ENCODE results near the gene GPATCH2.
"Not testable (repeated sequence)": the region's sequence is repeated elsewhere in the genome, so short reads cannot be mapped to it uniquely, and the experiment has no call there.

Gene GPATCH2

GRCh38 chr1:217443845-217444244, 187.0 kb downstream of the GPATCH2 start:
- DNase-seq (ENCODE audit: low read depth) = no peak

GRCh38 chr1:217437376-217437775, 193.5 kb downstream of the GPATCH2 start:
- DNase-seq (ENCODE audit: low read depth) = no peak

GRCh38 chr1:217435204-217435603, 195.7 kb downstream of the GPATCH2 start:
- DNase-seq (ENCODE audit: low read depth) = no peak

- DNase-seq (ENCODE audit: low read depth) = no peak
Measured at GRCh38 chr1:217433664-217434063, 197.2 kb downstream of the GPATCH2 start.

- DNase-seq (ENCODE audit: low read depth) = no peak
Measured at GRCh38 chr1:217432339-217432738, 198.6 kb downstream of the GPATCH2 start.

- DNase-seq (ENCODE audit: low read depth) = no peak
Measured at GRCh38 chr1:217431395-217431794, 199.5 kb downstream of the GPATCH2 start.

- no peak for DNase-seq (ENCODE audit: low read depth)
Measured at GRCh38 chr1:217425422-217425821, 205.5 kb downstream of the GPATCH2 start.

- DNase-seq (ENCODE audit: low read depth) = no peak
Measured at GRCh38 chr1:217419194-217419551, 211.7 kb downstream of the GPATCH2 start.

GRCh38 chr1:217418269-217419193, 212.4 kb downstream of the GPATCH2 start:
- DNase-seq (ENCODE audit: low read depth) = no peak

GRCh38 chr1:217417363-217417762, 213.5 kb downstream of the GPATCH2 start:
- DNase-seq (ENCODE audit: low read depth) = no peak

- no peak for DNase-seq (ENCODE audit: low read depth)
Measured at GRCh38 chr1:217407534-217408001, 223.3 kb downstream of the GPATCH2 start.

- DNase-seq (ENCODE audit: low read depth) = no peak
Measured at GRCh38 chr1:217403026-217403720, 227.7 kb downstream of the GPATCH2 start.

- no peak for DNase-seq (ENCODE audit: low read depth)
Measured at GRCh38 chr1:217402301-217402700, 228.6 kb downstream of the GPATCH2 start.

- DNase-seq (ENCODE audit: low read depth) = no peak
Measured at GRCh38 chr1:217393896-217394295, 237.0 kb downstream of the GPATCH2 start.

GRCh38 chr1:217392441-217392840, 238.4 kb downstream of the GPATCH2 start:
- DNase-seq (ENCODE audit: low read depth) = no peak

- no peak for DNase-seq (ENCODE audit: low read depth)
Measured at GRCh38 chr1:217389895-217390294, 241.0 kb downstream of the GPATCH2 start.

GRCh38 chr1:217388522-217389065, 242.3 kb downstream of the GPATCH2 start:
- no peak for DNase-seq (ENCODE audit: low read depth)

- not testable (repeated sequence) for DNase-seq (ENCODE audit: low read depth)
Measured at GRCh38 chr1:217381773-217382172, 249.1 kb downstream of the GPATCH2 start.

- DNase-seq (ENCODE audit: low read depth) = not testable (repeated sequence)
Measured at GRCh38 chr1:217379804-217380203, 251.1 kb downstream of the GPATCH2 start.

GRCh38 chr1:217379336-217379735, 251.6 kb downstream of the GPATCH2 start:
- no peak for DNase-seq (ENCODE audit: low read depth)
